A673 (cell line): Measurements from ENCODE around the gene RPL37A. TPM values are rescaled to one million over a fixed set of nuclear protein-coding genes. Genes with fewer than 3 reads are reported as not detected.

Experiments
- BruUV-seq: library from RNA; stranded (reverse); fragments of 400-500 nt; replicated peaks from 2 replicates; lab custom pipeline; 2021; lab: Mats Ljungman, UMichigan
- CTCF ChIA-PET: fragments of 300-600 bp; sonication (Branson Sonifier 250); formaldehyde crosslinking; loops from one replicate; lab custom pipeline; 2022; ENCODE audit warnings: antibody characterized with exemption; lab: Charles Lee
- POLR2A ChIA-PET: fragments of 300-600 bp; sonication (Branson Sonifier 250); formaldehyde crosslinking; loops from one replicate; lab custom pipeline; 2022; ENCODE audit warnings: antibody characterized with exemption; ENCODE audit not compliant: low non-redundant PET; lab: Charles Lee
- DNase-seq: peaks from one replicate; pipeline ENCODE4 v3.0.0-alpha.2; 2015; ENCODE audit warnings: low spot score
- H3K27ac ChIP-seq: fragments of 200-600 bp; sonication (generic); 2 replicates; pipeline ENCODE4 v1.5.1; 2016; ENCODE audit warnings: mixed run types, low read depth, mild to moderate bottlenecking, mixed read lengths, antibody characterized with exemption, low read length; ENCODE audit not compliant: poor library complexity, severe bottlenecking
- H3K27me3 ChIP-seq: fragments of 200-600 bp; sonication (generic); replicated peaks from 2 replicates; pipeline ENCODE4 v1.6.1; 2017; ENCODE audit warnings: mixed run types, low read depth, mild to moderate bottlenecking, mixed read lengths, antibody characterized with exemption, low read length; ENCODE audit not compliant: insufficient read depth, poor library complexity
- H3K36me3 ChIP-seq: fragments of 200-600 bp; sonication (generic); 2 replicates; pipeline ENCODE4 v1.6.1; 2016; ENCODE audit warnings: mixed run types, mild to moderate bottlenecking, mixed read lengths, antibody characterized with exemption, low read length; ENCODE audit not compliant: insufficient read depth, poor library complexity, severe bottlenecking
- H3K4me1 ChIP-seq: fragments of 200-600 bp; sonication (generic); 2 replicates; pipeline ENCODE4 v1.6.1; 2017; ENCODE audit warnings: mixed run types, mild to moderate bottlenecking, mixed read lengths, antibody characterized with exemption, low read length; ENCODE audit not compliant: insufficient read depth, poor library complexity, severe bottlenecking
- H3K4me3 ChIP-seq: fragments of 200-600 bp; sonication (generic); 2 replicates; pipeline ENCODE4 v1.5.1; 2016; ENCODE audit warnings: low read depth, mixed run types, mild to moderate bottlenecking, mixed read lengths, low read length; ENCODE audit not compliant: poor library complexity, severe bottlenecking
- H3K9me3 ChIP-seq: fragments of 200-600 bp; sonication (generic); 2 replicates; pipeline ENCODE4 v1.6.1; 2016; ENCODE audit warnings: mixed run types, low read depth, mild to moderate bottlenecking, mixed read lengths, antibody characterized with exemption, low read length; ENCODE audit not compliant: poor library complexity, severe bottlenecking
- EZH2 ChIP-seq: fragments of 200-600 bp; sonication (generic); IDR thresholded peaks from 2 replicates; pipeline ENCODE4 v1.6.1; 2017; ENCODE audit warnings: borderline replicate concordance, low read depth, mild to moderate bottlenecking, mixed read lengths, antibody characterized with exemption, low read length; ENCODE audit not compliant: poor library complexity, severe bottlenecking
- intact Hi-C: fragments of 100-400 bp; cut with micrococcal nuclease; formaldehyde crosslinking; loops from one replicate; pipeline ENCODE4 v1.10.0; 2022; ENCODE audit not compliant: unreplicated experiment
- total RNA-seq: library from RNA; stranded (reverse); gene quantifications from 2 replicates; pipeline ENCODE4 v1.2.3, GENCODE V29; 2021
- TF ChIP-seq, protein P1 (sequence below): fragments of 300-800, 200-600 bp; sonication (generic); conservative IDR thresholded peaks from 2 replicates; pipeline ENCODE4 v1.5.1; 2017; ENCODE audit warnings: low read depth, mild to moderate bottlenecking, antibody characterized with exemption, low read length, moderate library complexity, mixed read lengths

RPL37A gene
- total RNA-seq, 1 experiment from 2014 or later, result 2,455 TPM

DNA sequence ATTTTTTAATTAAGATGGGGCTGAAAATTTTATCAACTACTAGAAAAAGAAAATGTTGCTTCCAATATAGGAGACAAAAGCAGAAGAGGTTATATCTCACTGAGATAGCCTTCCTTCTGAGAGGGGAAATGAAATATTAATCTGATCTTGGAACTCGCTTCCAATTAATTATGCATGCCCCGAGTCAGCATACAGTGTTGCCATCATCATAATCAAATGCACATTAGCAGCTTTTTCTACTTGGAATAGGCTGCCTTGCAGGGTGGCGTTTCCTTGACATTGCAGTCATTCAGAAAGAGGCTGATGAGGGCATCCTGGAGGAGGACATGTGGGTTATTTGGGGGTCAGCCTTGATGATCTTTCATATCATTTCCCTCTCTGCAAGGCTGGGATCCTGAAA is 18.4 kb upstream of the RPL37A start:
- Histone ChIP-seq H3K4me3 (no peak overlapping the region), H3K9me3 (no peaks in the 10 kb centered on the region), H3K27ac (no peak overlapping the region), H3K4me1 (no peaks in the 10 kb centered on the region), H3K27me3 (no peaks in the 10 kb centered on the region), H3K36me3 (peaks cover 3% of the 10 kb centered on the region)
- ChIA-PET POLR2A (no interaction called here), CTCF (no interaction called here)
- TF ChIP-seq EZH2, result no peak
- TF ChIP-seq, protein P1, sequence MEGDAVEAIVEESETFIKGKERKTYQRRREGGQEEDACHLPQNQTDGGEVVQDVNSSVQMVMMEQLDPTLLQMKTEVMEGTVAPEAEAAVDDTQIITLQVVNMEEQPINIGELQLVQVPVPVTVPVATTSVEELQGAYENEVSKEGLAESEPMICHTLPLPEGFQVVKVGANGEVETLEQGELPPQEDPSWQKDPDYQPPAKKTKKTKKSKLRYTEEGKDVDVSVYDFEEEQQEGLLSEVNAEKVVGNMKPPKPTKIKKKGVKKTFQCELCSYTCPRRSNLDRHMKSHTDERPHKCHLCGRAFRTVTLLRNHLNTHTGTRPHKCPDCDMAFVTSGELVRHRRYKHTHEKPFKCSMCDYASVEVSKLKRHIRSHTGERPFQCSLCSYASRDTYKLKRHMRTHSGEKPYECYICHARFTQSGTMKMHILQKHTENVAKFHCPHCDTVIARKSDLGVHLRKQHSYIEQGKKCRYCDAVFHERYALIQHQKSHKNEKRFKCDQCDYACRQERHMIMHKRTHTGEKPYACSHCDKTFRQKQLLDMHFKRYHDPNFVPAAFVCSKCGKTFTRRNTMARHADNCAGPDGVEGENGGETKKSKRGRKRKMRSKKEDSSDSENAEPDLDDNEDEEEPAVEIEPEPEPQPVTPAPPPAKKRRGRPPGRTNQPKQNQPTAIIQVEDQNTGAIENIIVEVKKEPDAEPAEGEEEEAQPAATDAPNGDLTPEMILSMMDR, result no peak
- intact Hi-C loops, result no loop called here
- BruUV-seq, result no TSS peak
- DNase-seq, result no peak

- intact Hi-C loops, result no loop called here
- Histone ChIP-seq H3K36me3 (peaks cover 3% of the 10 kb centered on the region), H3K9me3 (no peaks in the 10 kb centered on the region), H3K4me1 (no peaks in the 10 kb centered on the region), H3K27me3 (no peaks in the 10 kb centered on the region), H3K4me3 (no peak overlapping the region), H3K27ac (no peak overlapping the region)
- CTCF ChIA-PET, result no interaction called here
- DNase-seq, result no peak
- no TSS peak for BruUV-seq
- POLR2A ChIA-PET, result interaction anchor here (0.6 kb wide), 1 partner anchor 24 kb away, joined by 3 read pairs; no protein-coding TSS in a partner anchor
- TF ChIP-seq EZH2, result no peak
- TF ChIP-seq, protein P1, result no peak
Measured at GRCh38 chr2:216482640-216483039, 16.0 kb upstream of the RPL37A start.

DNA sequence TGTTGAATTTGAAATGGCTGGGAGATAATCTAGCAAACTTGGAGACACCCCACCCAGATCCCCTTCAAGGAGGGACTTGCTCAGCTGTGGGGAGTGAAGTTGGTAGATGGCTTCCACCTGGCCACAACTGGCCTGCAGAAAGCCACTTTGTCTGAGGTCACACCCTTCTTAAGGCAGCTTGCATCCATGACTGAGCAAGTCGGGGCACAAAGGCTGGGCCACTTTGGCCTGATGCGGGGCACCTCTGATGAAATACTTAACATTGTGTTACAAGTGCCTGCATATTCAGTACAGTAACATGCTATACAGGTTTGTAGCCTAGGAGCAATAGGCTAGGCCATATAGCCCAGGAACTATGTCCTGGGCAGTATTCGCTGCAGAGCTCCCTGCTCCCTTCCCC is 13.4 kb upstream of the RPL37A start:
- no peaks in the 10 kb centered on the region for H3K4me1 ChIP-seq
- BruUV-seq, result no TSS peak
- intact Hi-C loops, result no loop called here
- H3K4me3 ChIP-seq, result no peak overlapping the region
- H3K27ac ChIP-seq, result no peak overlapping the region
- no peak for DNase-seq
- TF ChIP-seq EZH2, result no peak
- TF ChIP-seq, protein P1, result no peak
- H3K9me3 ChIP-seq, result no peaks in the 10 kb centered on the region
- POLR2A ChIA-PET, result no interaction called here
- H3K27me3 ChIP-seq, result no peaks in the 10 kb centered on the region
- CTCF ChIA-PET, result no interaction called here
- H3K36me3 ChIP-seq, result peaks cover 3% of the 10 kb centered on the region
